Stomach (tissue), 4 donors: ENCODE measurements around the gene CALM3.

Experiments
- CTCF ChIP-seq, 7 experiments: fragments of 450-650 bp in 4 of 7; fragments of 200-600 bp in 3 of 7; sonication (generic) in 3 of 7; IDR thresholded peaks; one replicate each; pipeline ENCODE4 v1.5.1; 2016 to 2019; ENCODE audit warnings: antibody characterized with exemption in 7 of 7, control low read depth in 2 of 7, mild to moderate bottlenecking in 1 of 7
- EP300 ChIP-seq: sonication (generic); formaldehyde crosslinking; IDR thresholded peaks from one replicate; pipeline ENCODE4 v1.6.1; 2017; ENCODE audit warnings: antibody characterized with exemption

- no peak for TF ChIP-seq EP300
- TF ChIP-seq CTCF (IDR thresholded peaks at IDR 0.05), result no peak
Measured at GRCh38 chr19:46574533-46574932, 26.6 kb upstream of the CALM3 start.
